GM23248 (cell line): ENCODE results near the gene KITLG. TPM values are rescaled to one million over a fixed set of nuclear protein-coding genes. Genes with fewer than 3 reads are reported as not detected.

Source experiments
- DNase-seq: peaks from one replicate; pipeline ENCODE4 v3.0.0-alpha.2; 2015
- H2AFZ ChIP-seq: fragments of 200-600 bp; sonication (generic); 2 replicates; pipeline ENCODE4 v1.6.1; 2016; ENCODE audit warnings: antibody characterized with exemption
- H3F3A ChIP-seq: fragments of 200-600 bp; sonication (generic); 2 replicates; pipeline ENCODE4 v1.6.1; 2016; ENCODE audit warnings: mild to moderate bottlenecking, antibody characterized with exemption, mixed run types; ENCODE audit not compliant: insufficient read depth
- H3K27ac ChIP-seq: fragments of 200-600 bp; sonication (generic); 2 replicates; pipeline ENCODE4 v1.5.1; 2016; ENCODE audit warnings: mild to moderate bottlenecking
- H3K27me3 ChIP-seq: fragments of 200-600 bp; sonication (generic); replicated peaks from 2 replicates; pipeline ENCODE4 v1.6.1; 2016; ENCODE audit warnings: mild to moderate bottlenecking; ENCODE audit not compliant: insufficient read depth
- H3K36me3 ChIP-seq: fragments of 200-600 bp; sonication (generic); 2 replicates; pipeline ENCODE4 v1.6.1; 2016; ENCODE audit warnings: low read depth, mild to moderate bottlenecking
- H3K4me1 ChIP-seq: fragments of 200-600 bp; sonication (generic); 2 replicates; pipeline ENCODE4 v1.6.1; 2016; ENCODE audit warnings: mild to moderate bottlenecking; ENCODE audit not compliant: insufficient read depth
- H3K4me2 ChIP-seq: fragments of 200-600 bp; sonication (generic); one replicate; pipeline ENCODE4 v1.6.1; 2016; ENCODE audit warnings: mild to moderate bottlenecking; ENCODE audit not compliant: unreplicated experiment
- H3K4me3 ChIP-seq: fragments of 200-600 bp; sonication (generic); 2 replicates; pipeline ENCODE4 v1.5.1; 2016; ENCODE audit warnings: mild to moderate bottlenecking
- H3K79me2 ChIP-seq: fragments of 200-600 bp; sonication (generic); 2 replicates; pipeline ENCODE4 v1.6.1; 2016; ENCODE audit warnings: mild to moderate bottlenecking; ENCODE audit not compliant: insufficient read depth
- H3K9ac ChIP-seq: fragments of 200-600 bp; sonication (generic); 2 replicates; pipeline ENCODE4 v1.6.1; 2016; ENCODE audit warnings: mild to moderate bottlenecking
- H3K9me2 ChIP-seq: fragments of 200-600 bp; sonication (generic); 2 replicates; pipeline ENCODE4 v1.6.1; 2016; ENCODE audit warnings: mixed run types, mild to moderate bottlenecking, moderate library complexity; ENCODE audit not compliant: insufficient read depth
- H3K9me3 ChIP-seq: fragments of 200-600 bp; sonication (generic); one replicate; pipeline ENCODE4 v1.6.1; 2017; ENCODE audit warnings: low read depth
- H4K20me1 ChIP-seq: fragments of 200-600 bp; sonication (generic); 2 replicates; pipeline ENCODE4 v1.6.0; 2016; ENCODE audit not compliant: insufficient read depth
- EZH2 ChIP-seq: fragments of 200-600 bp; sonication (generic); IDR thresholded peaks from 2 replicates; pipeline ENCODE4 v1.6.1; 2018; ENCODE audit warnings: antibody characterized with exemption, mild to moderate bottlenecking; ENCODE audit not compliant: insufficient read depth, poor library complexity, severe bottlenecking
- EZH2phosphoT487 ChIP-seq: fragments of 200-600 bp; sonication (generic); IDR thresholded peaks from 2 replicates; pipeline ENCODE4 v1.6.1; 2018; ENCODE audit warnings: antibody characterized with exemption, moderate library complexity, mild to moderate bottlenecking, low read depth; ENCODE audit not compliant: insufficient read depth
- WGBS, 2 experiments: methylation state at CpG; one replicate each; pipeline ENCODE4 v1.1.6; 2015 to 2017; ENCODE audit warnings: low lambda C conversion rate in 2 of 2, low coverage in 1 of 2; ENCODE audit errors: missing lambda C conversion rate in 2 of 2; 5-methylcytosine and 5-hydroxymethylcytosine counted together
- in situ Hi-C: fragments of 300-500 bp; cut with MboI; formaldehyde crosslinking; loops from 2 replicates; pipeline ENCODE4 v1.15.0; 2020
- polyA plus RNA-seq: library from polyadenylated mRNA; unstranded; fragments of >200 nt; fragmentation: Nextera tagmentation; extraction: Ambion mirVana; gene quantifications from 2 replicates; pipeline ENCODE4 v1.2.1, GENCODE V29; 2016
- total RNA-seq: library from RNA; depleted of rRNA; stranded (reverse); fragments of >200 nt; shearing (Covaris generic); gene quantifications from 2 replicates; pipeline ENCODE4 v1.2.3, GENCODE V29; 2014

Gene KITLG
- total and polyA plus RNA-seq, 2 experiments from 2014 or later = 34.8 to 98.4 TPM

DNA sequence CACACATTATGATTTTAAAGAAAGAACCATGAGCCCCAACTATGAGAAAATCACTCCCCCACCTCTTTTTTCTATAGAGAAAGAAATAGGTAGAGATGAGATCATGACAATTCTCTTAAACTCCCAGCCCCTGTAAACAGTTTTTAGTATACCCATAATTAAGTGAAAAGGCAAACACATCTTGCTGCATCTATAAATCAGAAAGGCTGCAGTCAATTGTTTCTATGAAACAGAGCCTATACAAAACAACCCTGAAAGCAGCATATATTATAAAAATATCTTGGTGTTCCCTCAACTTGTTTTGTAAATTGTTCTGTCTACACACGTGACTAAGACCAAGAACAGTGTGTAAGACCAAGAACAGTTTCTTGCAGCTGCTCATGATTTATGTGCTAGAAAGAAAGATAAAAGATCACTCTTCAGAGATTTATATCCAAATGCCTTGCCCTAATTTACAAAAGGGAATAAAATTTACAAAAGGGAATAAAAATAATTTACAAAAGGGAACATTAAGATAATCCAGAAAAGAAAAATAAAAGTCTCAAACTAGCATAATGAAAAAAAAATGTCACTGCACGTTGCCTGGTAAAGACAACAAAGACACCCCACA is 4.8 kb downstream of the KITLG start:
- Histone ChIP-seq H3K9me2 (no peaks in the 10 kb centered on the region), H3K4me2 (peak overlapping the region; percentile 96), H3K4me3 (peak overlapping the region; percentile 30; the same call in 1 of the 2 replicates), H3K79me2 (peaks cover 98% of the 10 kb centered on the region), H4K20me1 (no peaks in the 10 kb centered on the region), H3K9me3 (no peaks in the 10 kb centered on the region), H3K27me3 (no peaks in the 10 kb centered on the region), H3K9ac (no peak overlapping the region), H3K27ac (no peak overlapping the region), H3K36me3 (no peaks in the 10 kb centered on the region), H3F3A (peaks cover 57% of the 10 kb centered on the region), H3K4me1 (peaks cover 68% of the 10 kb centered on the region), H2AFZ (no peak overlapping the region)
- 36 to 47% methylated on average over 2 of the region's 2 CpGs for WGBS, 2 experiments
- DNase-seq = no peak
- in situ Hi-C loops = loop anchor here (10.0 kb wide), 1 partner anchor 421 kb away; no protein-coding TSS in a partner anchor
- TF ChIP-seq EZH2 = no peak
- TF ChIP-seq EZH2phosphoT487 = no peak

DNA sequence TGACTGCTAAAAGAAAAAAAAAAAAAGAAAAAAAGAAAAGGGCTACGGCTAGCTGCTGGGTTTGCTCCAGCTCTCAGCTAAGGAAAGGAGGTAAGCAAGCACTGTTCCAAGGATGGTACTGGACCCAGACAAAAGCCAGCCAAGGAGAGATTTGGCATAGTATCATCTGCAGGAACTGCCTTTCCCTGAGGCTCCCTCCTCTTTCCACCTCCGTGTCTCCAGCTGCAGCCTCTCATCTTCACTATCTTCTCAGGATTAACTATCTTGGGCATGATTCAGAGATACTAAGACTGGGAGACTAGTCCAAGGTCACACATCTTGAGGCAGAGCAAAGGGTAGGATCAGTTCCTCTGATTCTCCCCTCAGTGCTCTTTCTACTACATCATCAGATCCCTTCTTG is 6.0 kb downstream of the KITLG start:
- peak overlapping the region; percentile 13; the same call in 1 of the 2 replicates for H2AFZ ChIP-seq
- H4K20me1 ChIP-seq = no peaks in the 10 kb centered on the region
- H3F3A ChIP-seq = peaks cover 69% of the 10 kb centered on the region
- no peaks in the 10 kb centered on the region for H3K36me3 ChIP-seq
- TF ChIP-seq EZH2 (no peak), EZH2phosphoT487 (no peak)
- H3K27ac ChIP-seq = peak overlapping the region; percentile 12; the same call in 1 of the 2 replicates
- H3K9me2 ChIP-seq = no peaks in the 10 kb centered on the region
- peak; percentile 33 for DNase-seq
- peak overlapping the region; percentile 30 for H3K4me3 ChIP-seq
- H3K4me1 ChIP-seq = peaks cover 80% of the 10 kb centered on the region
- H3K27me3 ChIP-seq = no peaks in the 10 kb centered on the region
- H3K9ac ChIP-seq = 0 out of 2 replicates have a peak overlapping the region, but pooled peaks have one; percentile 2
- in situ Hi-C loops = loop anchor here (10.0 kb wide), 1 partner anchor 419 kb away; no protein-coding TSS in a partner anchor
- WGBS, 2 experiments = 16 to 30% methylated on average over 2 of the region's 2 CpGs
- H3K4me2 ChIP-seq = peak overlapping the region; percentile 96
- H3K9me3 ChIP-seq = no peaks in the 10 kb centered on the region
- H3K79me2 ChIP-seq = peaks cover 100% of the 10 kb centered on the region

DNA sequence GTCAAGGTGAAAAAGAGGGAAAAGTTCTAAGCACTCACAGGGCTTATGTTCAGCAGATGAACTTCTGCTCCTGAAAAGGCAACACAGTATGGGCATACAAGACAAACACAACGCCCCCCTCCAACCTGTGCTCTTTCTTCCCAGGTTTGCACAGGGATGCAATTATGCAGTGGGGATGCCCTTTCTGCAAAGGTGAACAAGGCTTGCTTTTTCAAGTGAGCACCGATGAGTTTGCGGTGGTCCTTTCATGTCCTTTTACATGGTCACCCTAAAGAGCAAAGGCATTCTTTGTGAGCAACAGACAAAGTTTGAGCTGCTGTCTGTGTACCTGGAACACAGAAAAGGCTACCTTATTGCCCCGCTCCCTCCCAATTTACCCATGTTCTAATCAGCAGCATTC is 6.7 kb downstream of the KITLG start:
- no peaks in the 10 kb centered on the region for H3K36me3 ChIP-seq
- peaks cover 65% of the 10 kb centered on the region for H3F3A ChIP-seq
- peaks cover 85% of the 10 kb centered on the region for H3K4me1 ChIP-seq
- no peaks in the 10 kb centered on the region for H3K9me3 ChIP-seq
- H3K27me3 ChIP-seq = no peaks in the 10 kb centered on the region
- H3K4me3 ChIP-seq = no peak overlapping the region
- 97 to 98% methylated on average over 4 of the region's 4 CpGs for WGBS, 2 experiments
- no peaks in the 10 kb centered on the region for H3K9me2 ChIP-seq
- H3K9ac ChIP-seq = no peak overlapping the region
- no peak overlapping the region for H2AFZ ChIP-seq
- no peak overlapping the region for H3K27ac ChIP-seq
- no peak for DNase-seq
- in situ Hi-C loops = loop anchor here (10.0 kb wide), 1 partner anchor 419 kb away; no protein-coding TSS in a partner anchor
- TF ChIP-seq EZH2phosphoT487 (no peak), EZH2 (no peak)
- H4K20me1 ChIP-seq = no peaks in the 10 kb centered on the region
- H3K4me2 ChIP-seq = no peak overlapping the region
- peaks cover 100% of the 10 kb centered on the region for H3K79me2 ChIP-seq

DNA sequence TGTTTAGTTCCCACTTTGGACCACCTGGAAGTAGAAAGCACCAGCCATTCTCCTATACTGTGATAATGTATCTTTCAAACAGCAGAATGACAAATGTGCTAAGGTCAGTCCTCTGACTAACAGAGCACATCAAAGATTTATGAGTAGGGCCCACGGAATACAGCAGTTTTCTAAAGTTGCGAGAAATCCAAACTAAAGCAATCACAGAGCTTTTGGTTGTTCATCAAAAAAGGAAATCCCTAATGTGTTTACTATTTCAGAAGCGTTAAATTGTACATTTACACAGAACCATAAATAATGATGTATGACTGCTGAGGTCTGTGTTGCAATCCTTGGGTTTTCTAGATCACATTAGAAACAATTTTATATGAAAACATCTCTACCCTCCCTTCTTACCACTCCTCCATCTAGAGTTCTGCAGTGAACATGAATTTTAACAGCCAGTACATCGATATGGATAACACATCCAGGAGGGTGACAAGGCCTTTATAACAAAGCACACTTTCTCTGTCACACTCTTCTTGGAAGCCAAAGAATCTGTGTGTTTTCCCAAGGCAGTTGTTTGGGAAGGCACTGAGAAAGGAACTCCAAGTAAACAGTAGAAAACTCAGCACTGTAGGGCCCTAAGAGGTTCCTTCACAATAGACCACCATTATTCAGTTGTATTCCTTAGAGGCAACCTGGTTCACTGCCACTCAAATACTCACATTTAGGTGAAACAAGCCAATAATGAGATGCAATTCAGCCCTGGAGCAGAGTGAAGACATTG is 7.3 kb downstream of the KITLG start:
- H3K27ac ChIP-seq = no peak overlapping the region; the same call in 1 of the 2 replicates
- H3K4me2 ChIP-seq = no peak overlapping the region
- DNase-seq = peak; percentile 37
- H3K9me2 ChIP-seq = no peaks in the 10 kb centered on the region
- peaks cover 100% of the 10 kb centered on the region for H3K79me2 ChIP-seq
- no peaks in the 10 kb centered on the region for H4K20me1 ChIP-seq
- peaks cover 85% of the 10 kb centered on the region for H3K4me1 ChIP-seq
- no peaks in the 10 kb centered on the region for H3K27me3 ChIP-seq
- H2AFZ ChIP-seq = no peak overlapping the region
- in situ Hi-C loops = loop anchor here (10.0 kb wide), 1 partner anchor 418 kb away; no protein-coding TSS in a partner anchor
- H3F3A ChIP-seq = peaks cover 59% of the 10 kb centered on the region
- 21 to 23% methylated on average over 4 of the region's 4 CpGs for WGBS, 2 experiments
- no peaks in the 10 kb centered on the region for H3K9me3 ChIP-seq
- no peak overlapping the region for H3K4me3 ChIP-seq
- no peaks in the 10 kb centered on the region for H3K36me3 ChIP-seq
- TF ChIP-seq EZH2phosphoT487 (no peak), EZH2 (no peak)
- no peak overlapping the region for H3K9ac ChIP-seq
